NK-92 treated with Interleukin-12 subunit alpha and Interleukin-12 subunit beta, amount 100 ng/mL, for 24 hours (cell line): ENCODE results near the gene BPIFB6.

Experiments
- DNase-seq: peaks from one replicate; lab custom pipeline; 2025; lab: John Stamatoyannopoulos, UW

The BPIFB6 gene

GRCh38 chr20:33000802-33001466 lies 30.5 kb upstream of the BPIFB6 start:
- DNase-seq, result no peak

DNA sequence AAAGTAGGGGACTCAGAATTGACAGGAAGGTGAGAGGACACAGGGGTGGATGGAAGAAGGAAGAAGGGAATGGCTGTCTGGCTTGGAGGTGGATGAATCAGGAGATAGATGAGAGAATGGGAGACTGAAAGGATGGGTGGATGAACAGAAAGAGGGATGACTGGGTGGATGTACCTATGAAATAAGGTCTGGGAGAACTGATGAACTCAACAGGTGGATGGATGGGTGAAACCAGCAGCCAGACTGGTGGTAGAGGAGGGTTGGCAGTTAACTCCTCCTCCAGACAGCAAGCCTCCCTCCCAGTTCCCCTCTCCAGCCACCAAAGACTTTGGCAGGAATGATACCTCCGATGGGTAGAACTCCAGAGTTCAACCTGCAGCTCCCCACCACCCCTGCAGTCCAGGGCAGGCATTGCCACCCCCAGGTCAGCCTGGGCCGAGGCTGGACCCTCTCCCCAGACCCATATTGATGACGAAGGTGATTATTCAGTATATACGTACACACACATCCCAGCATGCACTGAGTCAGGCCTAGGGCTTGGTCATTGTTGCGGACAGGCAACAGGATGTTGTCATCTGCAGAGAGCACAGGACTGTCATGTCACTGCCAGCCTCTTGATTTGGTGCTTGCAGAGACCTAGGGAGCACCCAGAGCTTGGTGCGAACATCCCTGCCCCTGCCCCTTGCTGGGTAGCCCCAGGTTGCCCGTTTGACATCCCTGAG lies 29.2 kb upstream of the BPIFB6 start:
- DNase-seq, result no peak

DNA sequence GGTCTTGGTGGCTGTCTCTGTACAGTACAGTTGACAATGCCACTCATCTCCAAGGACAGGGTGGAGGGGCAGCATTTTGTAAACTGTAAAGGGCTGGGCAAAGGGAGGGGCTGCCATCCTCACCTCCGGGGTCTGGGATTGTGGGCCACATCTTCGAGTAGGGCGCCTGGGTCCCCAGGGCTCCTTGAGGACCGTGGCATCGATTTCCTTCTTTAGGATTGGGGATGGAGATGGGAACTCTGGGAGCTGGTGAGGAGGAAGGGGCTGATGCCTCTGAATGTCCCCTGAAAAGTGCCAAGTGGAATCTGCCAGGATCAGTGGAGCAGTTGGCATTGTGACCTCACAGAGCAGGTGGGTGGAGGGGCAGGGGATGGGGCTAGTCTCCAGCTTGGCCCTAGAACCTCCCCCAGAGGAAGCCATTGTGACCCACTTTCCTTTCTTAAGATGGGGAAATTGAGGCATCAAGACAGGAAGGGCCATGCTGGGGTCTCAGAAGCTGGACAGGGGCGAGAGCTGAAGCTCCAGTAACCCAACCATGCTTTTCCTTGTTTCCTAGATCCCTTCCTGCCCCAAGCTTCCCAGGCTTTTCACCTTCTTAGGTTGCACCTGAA lies 27.2 kb upstream of the BPIFB6 start, which contains the start of gene SUN5:
Gene SUN5 (minus strand): TSS at position 293 of the 611 bp plus-strand sequence. CDS start 93 bp downstream, at position 200.
- DNase-seq, result no peak

- no peak for DNase-seq
These were observed 26.3 kb upstream of the BPIFB6 start for GRCh38 chr20:33005132-33005566.

- DNase-seq, result no peak
These were observed 25.3 kb upstream of the BPIFB6 start for GRCh38 chr20:33005908-33006775.

- DNase-seq, result no peak
These were observed 24.6 kb upstream of the BPIFB6 start for GRCh38 chr20:33006776-33007375.

GRCh38 chr20:33007376-33008335 lies 23.8 kb upstream of the BPIFB6 start, which contains the start of gene BPIFB2:
Gene BPIFB2, plus strand, starts transcription at chr20:33007704. Its CDS starts 871 bp downstream, at chr20:33008575.
- no peak for DNase-seq

DNA sequence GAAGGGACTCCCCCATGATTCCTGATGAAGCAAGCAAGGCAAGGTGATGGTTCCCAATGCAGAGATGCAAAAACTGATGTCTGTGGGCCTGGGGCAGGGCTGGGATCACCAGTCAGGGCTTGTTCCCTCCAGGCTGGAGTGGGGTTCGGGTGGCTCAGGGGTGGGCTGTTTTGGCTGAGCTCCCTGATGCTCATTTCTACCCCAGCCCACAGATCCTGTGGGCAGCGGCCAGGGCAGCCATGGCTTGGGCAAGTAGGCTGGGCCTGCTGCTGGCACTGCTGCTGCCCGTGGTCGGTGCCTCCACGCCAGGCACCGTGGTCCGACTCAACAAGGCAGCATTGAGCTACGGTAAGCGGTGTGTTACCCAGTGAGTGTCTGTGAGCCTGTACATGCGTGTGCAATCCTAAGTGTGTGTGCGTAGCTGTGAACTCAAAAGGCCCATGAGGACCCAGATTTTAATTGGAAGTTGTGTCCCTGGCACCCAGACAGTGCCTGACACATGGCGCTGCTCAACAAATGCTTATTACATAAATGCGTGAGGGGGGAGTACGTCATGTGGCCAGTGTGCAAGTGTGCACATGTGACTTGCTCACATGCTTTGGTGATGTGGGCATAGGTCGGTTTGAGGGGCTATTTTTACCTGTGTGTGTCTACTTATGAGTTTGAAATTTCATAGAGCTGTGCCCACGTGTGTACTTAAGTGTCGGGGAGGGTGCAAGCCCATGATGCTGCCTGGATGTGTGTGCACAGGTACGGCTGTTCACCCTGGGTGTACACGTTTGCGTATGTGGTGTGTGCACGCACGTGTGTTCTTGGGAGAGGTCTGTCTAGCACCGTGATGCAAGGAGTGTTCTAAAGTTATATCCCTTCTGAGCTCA lies 22.9 kb upstream of the BPIFB6 start:
- DNase-seq, result no peak

GRCh38 chr20:33009214-33010132 lies 22.0 kb upstream of the BPIFB6 start:
- no peak for DNase-seq

DNA sequence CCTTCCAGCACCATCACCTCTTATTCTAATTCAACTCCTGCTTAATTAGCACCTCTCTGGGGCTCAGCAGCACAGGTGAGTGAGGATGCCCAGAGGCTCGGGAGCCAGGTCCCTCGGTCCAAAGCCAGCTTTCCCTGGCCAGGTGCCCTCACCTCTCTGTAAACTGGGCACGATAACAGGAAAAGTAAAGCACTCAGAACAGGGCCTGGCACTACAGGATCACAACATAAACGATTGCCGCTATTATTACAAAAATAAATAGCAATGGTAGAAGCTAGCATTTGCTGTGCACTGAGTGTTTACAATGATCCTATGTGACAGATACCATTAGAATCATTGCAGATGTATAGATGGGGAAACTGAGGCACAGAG lies 21.3 kb upstream of the BPIFB6 start:
- DNase-seq, result no peak

DNA sequence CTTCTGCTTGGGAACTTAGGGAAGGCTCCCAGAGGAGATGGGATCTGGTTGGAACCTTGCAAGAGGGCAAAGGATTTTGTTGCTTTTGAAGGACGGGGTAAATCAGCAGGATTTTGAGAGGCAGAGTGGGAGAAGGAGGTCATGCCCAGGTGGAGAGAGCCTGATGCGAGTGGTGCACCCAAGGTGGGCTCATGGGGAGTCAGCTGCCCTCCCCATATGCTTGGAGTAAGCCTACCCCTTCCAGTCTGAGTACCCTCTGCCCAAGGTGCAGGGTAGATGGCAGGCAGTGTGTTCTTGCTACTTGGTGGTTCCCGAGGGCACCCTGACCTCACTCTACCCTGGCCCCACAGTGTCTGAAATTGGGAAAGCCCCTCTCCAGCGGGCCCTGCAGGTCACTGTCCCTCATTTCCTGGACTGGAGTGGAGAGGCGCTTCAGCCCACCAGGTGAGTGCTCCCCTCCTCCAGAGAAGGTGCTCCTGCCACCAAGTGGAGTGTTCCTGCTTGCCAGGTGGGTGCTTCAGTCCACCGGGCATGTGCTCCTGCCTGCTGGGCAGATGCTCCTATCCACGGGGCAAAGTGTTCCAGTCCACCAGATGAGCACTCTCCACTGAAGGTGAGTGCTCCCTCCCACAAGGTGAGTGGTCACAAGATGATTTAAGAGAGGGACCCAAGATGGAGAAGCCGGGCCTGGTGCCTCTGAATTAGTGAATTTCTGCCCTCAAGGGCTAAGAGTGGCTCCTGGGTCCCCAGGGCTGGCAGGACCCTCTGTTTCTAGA lies 20.6 kb upstream of the BPIFB6 start:
- DNase-seq, result no peak

- DNase-seq, result no peak
These were observed 18.9 kb upstream of the BPIFB6 start for GRCh38 chr20:33012327-33013189.

DNA sequence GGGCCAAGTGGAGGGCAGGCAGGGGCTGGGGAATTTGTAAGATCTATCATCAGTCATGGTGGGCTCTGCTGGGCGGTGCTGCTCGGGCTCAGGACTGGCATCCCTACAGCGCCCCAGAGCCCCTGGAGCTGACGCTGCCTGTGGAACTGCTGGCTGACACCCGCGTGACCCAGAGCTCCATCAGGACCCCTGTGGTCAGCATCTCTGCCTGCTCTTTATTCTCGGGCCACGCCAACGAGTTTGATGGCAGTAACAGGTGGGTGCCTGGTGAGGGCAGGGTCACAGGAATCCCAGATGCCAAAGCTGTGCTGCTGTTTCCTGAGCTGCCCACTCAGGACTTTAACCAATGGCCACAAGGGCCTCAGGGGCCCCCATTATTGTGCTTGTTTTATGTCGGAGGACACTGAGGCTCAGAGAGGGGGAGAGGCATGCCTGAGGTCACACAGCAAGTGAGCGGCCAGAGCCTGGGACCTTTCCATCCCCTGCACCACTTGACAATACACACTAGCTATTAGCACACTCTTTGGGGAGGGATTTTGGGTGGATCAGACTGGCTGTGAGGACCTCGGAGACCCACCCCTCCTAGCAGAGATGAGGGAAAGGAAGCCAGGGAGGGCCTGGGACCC lies 17.6 kb upstream of the BPIFB6 start:
- DNase-seq, result no peak

DNA sequence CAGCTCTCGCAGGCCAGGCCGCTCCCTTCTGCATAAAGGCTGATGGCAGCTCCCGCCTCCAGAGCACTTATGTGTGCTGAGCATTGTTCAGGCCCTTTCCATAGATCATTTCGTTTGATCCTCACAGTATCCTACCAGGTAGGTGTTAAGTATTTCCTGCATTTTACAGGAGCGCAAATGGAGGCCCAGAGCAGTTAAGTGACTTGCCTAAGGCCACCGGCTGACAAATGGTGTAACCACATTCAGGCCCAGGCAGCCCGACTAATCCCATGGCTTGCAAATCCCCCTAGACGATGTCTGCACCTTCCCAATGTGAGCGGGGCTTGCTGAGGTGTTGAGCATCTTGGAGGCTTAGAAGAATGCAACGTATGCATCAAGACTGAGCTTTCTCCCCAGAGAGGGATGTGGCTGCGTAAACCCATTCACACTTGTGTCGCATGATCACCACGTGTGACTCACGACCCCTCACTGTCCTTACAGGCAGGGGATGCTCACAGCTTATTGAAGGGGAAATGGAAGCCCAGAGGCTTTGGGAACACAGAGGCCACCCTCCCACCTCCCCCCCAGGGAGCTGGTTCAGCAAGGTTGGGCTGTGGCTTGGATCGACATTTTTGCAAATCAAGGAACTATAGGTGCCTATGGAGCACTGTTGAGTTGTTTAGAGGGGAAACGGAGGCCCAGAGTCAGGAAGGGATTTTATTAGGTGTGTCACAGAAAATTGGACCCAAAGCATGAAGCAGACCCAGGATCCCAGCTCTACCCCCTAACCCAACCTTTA lies 16.9 kb upstream of the BPIFB6 start:
- DNase-seq, result peak; percentile 25

GRCh38 chr20:33015114-33015484 lies 16.3 kb upstream of the BPIFB6 start:
- no peak for DNase-seq
